Measurements from ENCODE around the gene RHOG.

The RHOG gene

DNA sequence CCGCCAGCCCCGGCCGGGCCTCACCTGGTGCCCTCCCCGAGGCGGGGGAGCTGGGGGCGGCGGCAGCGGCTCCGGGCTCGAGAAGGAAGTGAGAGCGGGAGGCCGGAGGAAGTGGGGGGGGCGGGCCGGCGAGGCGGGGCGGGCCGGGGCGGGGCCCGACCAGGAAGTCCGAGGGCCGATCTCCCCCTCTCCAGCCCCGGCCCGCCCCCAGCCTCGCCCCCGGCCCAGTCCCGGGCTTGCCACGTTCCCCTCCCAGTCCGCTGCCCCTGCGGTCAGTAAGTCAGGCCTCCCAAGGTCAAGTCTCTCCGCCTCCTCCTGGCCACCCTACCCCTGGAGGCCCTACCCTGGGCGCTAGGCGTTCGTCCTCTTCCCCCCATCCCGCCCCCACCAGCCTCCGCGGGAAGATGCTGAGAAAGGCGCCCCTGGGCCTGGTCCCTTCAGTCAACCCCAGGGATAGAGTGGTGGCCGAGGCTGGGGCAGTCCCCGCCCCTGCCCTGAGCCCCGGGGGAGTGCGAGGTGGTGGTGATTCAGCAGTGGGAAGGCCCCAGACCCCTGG lies at the start of gene RHOG:
Gene RHOG, minus strand, starts transcription at position 90 of the 556 bp plus-strand sequence. CDS start 12,821 bp downstream, outside the sequence.
- peak within 1 kb of the TSS; percentile 86 to 88 for H3K4me3 ChIP-seq (ENCODE audit: low read length in 2 of 2)
- H3K27ac ChIP-seq (ENCODE audit: low read depth in 2 of 2, low read length in 2 of 2), result peak within 1 kb of the TSS; percentile 96 to 98

DNA sequence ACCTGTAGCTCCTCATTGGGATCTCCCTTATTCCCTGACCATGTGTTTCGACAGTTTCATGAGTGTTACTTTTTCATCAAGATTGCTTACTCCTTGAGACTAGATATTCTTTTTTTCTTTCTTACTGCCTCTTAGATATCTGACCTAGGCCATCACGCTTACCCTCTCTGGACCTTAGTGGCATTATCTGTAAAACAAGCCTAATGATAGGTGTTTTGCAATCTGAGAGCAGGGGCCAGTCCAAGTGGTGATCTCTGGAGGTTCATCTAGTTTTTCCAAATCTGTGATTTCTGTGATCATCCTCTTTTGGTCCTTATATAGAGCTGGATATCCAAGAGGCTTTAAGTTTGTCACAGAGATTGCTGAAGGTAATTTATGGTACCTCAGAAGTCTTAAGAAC lies 49.3 kb upstream of the RHOG start:
- Histone ChIP-seq H3K4me3 (ENCODE audit: low read length in 2 of 2) (no peak overlapping the region), H3K9me3 (ENCODE audit: control insufficient read depth in 2 of 2, low read length in 2 of 2) (no peaks in the 10 kb centered on the region), H3K27ac (ENCODE audit: low read depth in 2 of 2, low read length in 2 of 2) (no peak overlapping the region), H3K36me3 (ENCODE audit: control insufficient read depth in 2 of 2, insufficient read depth in 2 of 2, low read length in 2 of 2) (no peaks in the 10 kb centered on the region), H3K9ac (ENCODE audit: low read depth in 1 of 2, low read length in 2 of 2) (no peak overlapping the region), H3K27me3 (ENCODE audit: control insufficient read depth in 2 of 2, insufficient read depth in 2 of 2, low read length in 2 of 2) (no peaks in the 10 kb centered on the region), H3K4me1 (ENCODE audit: control insufficient read depth in 2 of 2, insufficient read depth in 2 of 2, low read length in 2 of 2) (peaks cover 8% of the 10 kb centered on the region in 2 donors)

More for the DNA sequence above, at the start of gene RHOG:
- peak within 1 kb of the TSS; percentile 85 to 89 for H3K9ac ChIP-seq (ENCODE audit: low read depth in 1 of 2, low read length in 2 of 2)
- H3K9me3 ChIP-seq (ENCODE audit: control insufficient read depth in 2 of 2, low read length in 2 of 2), result no peaks in the 10 kb centered on the region
- no peaks in the 10 kb centered on the region for H3K36me3 ChIP-seq (ENCODE audit: control insufficient read depth in 2 of 2, insufficient read depth in 2 of 2, low read length in 2 of 2)
- no peaks in the 10 kb centered on the region for H3K27me3 ChIP-seq (ENCODE audit: control insufficient read depth in 2 of 2, insufficient read depth in 2 of 2, low read length in 2 of 2)
- H3K4me1 ChIP-seq (ENCODE audit: control insufficient read depth in 2 of 2, insufficient read depth in 2 of 2, low read length in 2 of 2), result peaks cover 21 to 35% of the 10 kb centered on the region in 2 donors

DNA sequence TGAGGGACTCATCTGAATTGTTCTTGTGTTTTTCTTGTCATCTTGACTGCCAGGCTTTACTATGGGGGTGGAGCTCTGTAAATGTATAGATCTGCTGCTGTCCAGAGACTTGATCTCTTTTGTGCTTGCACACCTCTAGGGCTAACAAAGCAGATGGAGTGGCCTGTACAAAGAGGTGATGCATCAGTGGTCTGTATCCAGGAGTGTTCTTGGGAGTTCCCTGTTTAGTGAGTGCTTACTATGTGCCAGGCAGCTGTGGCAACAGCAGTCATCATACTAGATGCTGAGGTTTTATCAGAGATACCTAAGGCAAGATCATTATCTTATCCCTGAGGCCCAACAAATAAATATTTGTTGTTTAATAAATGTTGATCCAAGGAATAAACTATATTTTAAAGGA lies 48.1 kb upstream of the RHOG start:
- Histone ChIP-seq H3K9me3 (ENCODE audit: control insufficient read depth in 2 of 2, low read length in 2 of 2) (no peaks in the 10 kb centered on the region), H3K27ac (ENCODE audit: low read depth in 2 of 2, low read length in 2 of 2) (no peak overlapping the region), H3K4me1 (ENCODE audit: control insufficient read depth in 2 of 2, insufficient read depth in 2 of 2, low read length in 2 of 2) (peaks cover 3 to 5% of the 10 kb centered on the region in 2 donors)

DNA sequence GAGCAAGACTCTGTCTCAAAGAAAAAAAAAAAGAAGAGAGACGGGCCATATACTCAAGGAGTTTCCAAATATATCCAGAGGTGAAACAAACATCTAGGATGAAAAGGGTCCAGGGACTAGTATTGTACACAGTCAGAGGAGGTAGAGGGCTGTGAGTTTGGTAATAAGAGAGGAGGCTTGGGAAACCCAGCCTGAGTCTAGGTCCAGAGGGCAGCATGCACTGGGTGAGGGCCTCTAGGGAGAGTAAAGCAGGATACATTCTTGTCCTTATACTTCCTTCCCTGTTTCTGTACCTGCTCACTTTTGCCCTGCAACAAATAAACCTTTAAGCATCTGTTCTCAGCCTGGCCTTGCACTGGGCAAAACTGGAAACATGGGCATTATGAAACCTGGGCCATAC lies 46.2 kb upstream of the RHOG start:
- Histone ChIP-seq H3K9me3 (ENCODE audit: control insufficient read depth in 2 of 2, low read length in 2 of 2) (no peaks in the 10 kb centered on the region), H3K9ac (ENCODE audit: low read depth in 1 of 2, low read length in 2 of 2) (no peak overlapping the region), H3K27ac (ENCODE audit: low read depth in 2 of 2, low read length in 2 of 2) (no peak overlapping the region), H3K27me3 (ENCODE audit: control insufficient read depth in 2 of 2, insufficient read depth in 2 of 2, low read length in 2 of 2) (no peaks in the 10 kb centered on the region), H3K36me3 (ENCODE audit: control insufficient read depth in 2 of 2, insufficient read depth in 2 of 2, low read length in 2 of 2) (no peaks in the 10 kb centered on the region), H3K4me1 (ENCODE audit: control insufficient read depth in 2 of 2, insufficient read depth in 2 of 2, low read length in 2 of 2) (peaks cover 2 to 3% of the 10 kb centered on the region in 2 donors), H3K4me3 (ENCODE audit: low read length in 2 of 2) (no peak overlapping the region)

More for the DNA sequence above, 48.1 kb upstream of the RHOG start:
- no peak overlapping the region for H3K9ac ChIP-seq (ENCODE audit: low read depth in 1 of 2, low read length in 2 of 2)
- H3K27me3 ChIP-seq (ENCODE audit: control insufficient read depth in 2 of 2, insufficient read depth in 2 of 2, low read length in 2 of 2), result no peaks in the 10 kb centered on the region
- H3K4me3 ChIP-seq (ENCODE audit: low read length in 2 of 2), result no peak overlapping the region
- no peaks in the 10 kb centered on the region for H3K36me3 ChIP-seq (ENCODE audit: control insufficient read depth in 2 of 2, insufficient read depth in 2 of 2, low read length in 2 of 2)

DNA sequence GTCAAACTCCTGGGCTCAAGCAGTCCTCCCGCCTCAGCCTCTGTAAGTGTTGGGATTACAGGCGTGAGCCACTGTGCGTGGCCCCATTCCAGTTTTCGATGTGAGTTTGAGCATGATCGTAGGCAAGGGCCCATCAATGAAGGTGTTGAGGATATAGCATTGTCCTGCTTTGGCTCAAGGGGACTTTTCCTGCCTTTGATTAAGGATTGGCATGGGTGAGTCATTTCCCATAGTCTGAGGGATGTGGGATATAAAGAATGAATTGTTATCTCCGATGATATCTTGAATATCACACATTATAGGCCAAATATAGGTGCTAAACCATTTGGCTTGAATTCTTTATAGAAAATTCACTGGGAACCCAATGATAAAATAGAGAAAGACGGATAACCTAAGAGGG lies 45.1 kb upstream of the RHOG start:
- Histone ChIP-seq H3K4me1 (ENCODE audit: control insufficient read depth in 2 of 2, insufficient read depth in 2 of 2, low read length in 2 of 2) (peaks cover 2 to 3% of the 10 kb centered on the region in 2 donors), H3K9ac (ENCODE audit: low read depth in 1 of 2, low read length in 2 of 2) (no peak overlapping the region), H3K27me3 (ENCODE audit: control insufficient read depth in 2 of 2, insufficient read depth in 2 of 2, low read length in 2 of 2) (no peaks in the 10 kb centered on the region)

DNA sequence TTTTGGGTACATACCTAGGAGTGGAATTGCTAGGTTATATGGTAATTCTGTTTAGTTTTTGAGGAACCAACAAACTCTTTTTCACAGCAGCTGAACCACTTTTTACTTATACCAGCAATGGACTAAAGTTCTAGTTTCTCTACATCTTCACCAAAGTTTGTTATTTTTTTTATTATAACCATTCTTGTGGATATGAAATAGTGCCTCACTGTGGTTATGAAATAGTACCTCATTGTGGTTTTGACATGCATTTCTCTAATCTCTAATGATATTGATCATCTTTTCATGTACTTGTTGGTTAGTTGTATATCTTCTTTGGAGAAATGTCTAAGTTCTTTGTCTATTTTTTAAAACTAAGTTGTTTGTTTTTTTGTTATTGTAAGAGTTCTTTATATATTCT lies 41.9 kb upstream of the RHOG start:
- Histone ChIP-seq H3K9me3 (ENCODE audit: control insufficient read depth in 2 of 2, low read length in 2 of 2) (no peaks in the 10 kb centered on the region), H3K4me3 (ENCODE audit: low read length in 2 of 2) (no peak overlapping the region), H3K9ac (ENCODE audit: low read depth in 1 of 2, low read length in 2 of 2) (no peak overlapping the region), H3K36me3 (ENCODE audit: control insufficient read depth in 2 of 2, insufficient read depth in 2 of 2, low read length in 2 of 2) (no peaks in the 10 kb centered on the region), H3K27me3 (ENCODE audit: control insufficient read depth in 2 of 2, insufficient read depth in 2 of 2, low read length in 2 of 2) (no peaks in the 10 kb centered on the region), H3K4me1 (ENCODE audit: control insufficient read depth in 2 of 2, insufficient read depth in 2 of 2, low read length in 2 of 2) (peaks cover 23 to 27% of the 10 kb centered on the region in 2 donors), H3K27ac (ENCODE audit: low read depth in 2 of 2, low read length in 2 of 2) (no peak overlapping the region)

More for the DNA sequence above, 45.1 kb upstream of the RHOG start:
- H3K36me3 ChIP-seq (ENCODE audit: control insufficient read depth in 2 of 2, insufficient read depth in 2 of 2, low read length in 2 of 2), result no peaks in the 10 kb centered on the region
- H3K4me3 ChIP-seq (ENCODE audit: low read length in 2 of 2), result no peak overlapping the region
- no peaks in the 10 kb centered on the region for H3K9me3 ChIP-seq (ENCODE audit: control insufficient read depth in 2 of 2, low read length in 2 of 2)
- H3K27ac ChIP-seq (ENCODE audit: low read depth in 2 of 2, low read length in 2 of 2), result no peak overlapping the region

DNA sequence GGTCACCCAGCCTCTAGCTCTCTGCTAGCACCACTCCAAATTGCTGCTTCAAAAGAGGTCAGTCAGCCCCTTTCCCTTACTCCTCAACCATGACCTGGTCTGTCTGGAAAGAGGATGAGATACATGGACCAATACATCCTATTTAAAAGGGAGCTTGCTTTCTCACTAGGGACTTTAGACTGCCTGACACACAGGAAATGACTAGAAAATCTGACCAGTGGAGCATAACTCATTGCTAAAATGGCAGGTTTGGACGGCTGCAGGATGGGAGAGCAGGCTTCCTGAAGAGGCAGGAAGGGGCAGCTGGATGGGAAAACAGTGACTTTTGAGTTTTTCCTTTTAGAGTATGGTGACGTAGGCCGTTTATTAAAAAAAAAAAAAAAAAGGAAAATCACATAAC lies 40.0 kb upstream of the RHOG start:
- Histone ChIP-seq H3K36me3 (ENCODE audit: control insufficient read depth in 2 of 2, insufficient read depth in 2 of 2, low read length in 2 of 2) (no peaks in the 10 kb centered on the region), H3K9me3 (ENCODE audit: control insufficient read depth in 2 of 2, low read length in 2 of 2) (no peaks in the 10 kb centered on the region), H3K4me1 (ENCODE audit: control insufficient read depth in 2 of 2, insufficient read depth in 2 of 2, low read length in 2 of 2) (peaks cover 25 to 30% of the 10 kb centered on the region in 2 donors), H3K27me3 (ENCODE audit: control insufficient read depth in 2 of 2, insufficient read depth in 2 of 2, low read length in 2 of 2) (no peaks in the 10 kb centered on the region), H3K9ac (ENCODE audit: low read depth in 1 of 2, low read length in 2 of 2) (no peak overlapping the region), H3K4me3 (ENCODE audit: low read length in 2 of 2) (peak overlapping the region in 1 of 2 donors; percentile 7), H3K27ac (ENCODE audit: low read depth in 2 of 2, low read length in 2 of 2) (no peak overlapping the region)

DNA sequence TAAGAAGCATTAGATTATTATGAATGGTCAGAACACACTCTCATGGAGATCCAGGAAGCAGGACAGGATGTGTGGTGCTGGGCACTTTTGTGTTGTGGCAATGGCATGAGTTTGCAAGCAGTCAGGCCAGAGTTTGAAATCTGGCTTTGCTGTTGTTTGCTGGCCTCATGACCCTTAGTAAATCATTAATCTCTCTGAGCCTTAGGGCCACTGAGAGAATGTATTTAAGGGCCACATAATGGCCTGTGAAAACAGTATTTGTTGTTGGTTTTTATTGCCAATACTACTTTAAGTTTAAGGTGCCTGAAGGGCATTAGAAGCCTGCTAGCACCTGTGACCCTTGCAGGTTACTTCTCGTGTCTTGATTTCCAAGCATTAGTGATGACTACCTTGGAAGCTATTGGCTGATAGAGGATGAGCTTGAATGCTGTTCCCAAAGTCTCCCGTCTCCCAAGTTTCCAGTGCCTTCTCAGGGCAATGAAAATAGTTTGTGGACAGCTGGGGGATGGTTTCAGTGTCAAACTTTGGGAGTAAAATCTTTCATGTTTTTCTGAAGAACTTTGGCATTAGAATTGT lies 39.3 kb upstream of the RHOG start:
- Histone ChIP-seq H3K9ac (ENCODE audit: low read depth in 1 of 2, low read length in 2 of 2) (peak overlapping the region in 1 of 2 donors; percentile 15), H3K36me3 (ENCODE audit: control insufficient read depth in 2 of 2, insufficient read depth in 2 of 2, low read length in 2 of 2) (no peaks in the 10 kb centered on the region)

DNA sequence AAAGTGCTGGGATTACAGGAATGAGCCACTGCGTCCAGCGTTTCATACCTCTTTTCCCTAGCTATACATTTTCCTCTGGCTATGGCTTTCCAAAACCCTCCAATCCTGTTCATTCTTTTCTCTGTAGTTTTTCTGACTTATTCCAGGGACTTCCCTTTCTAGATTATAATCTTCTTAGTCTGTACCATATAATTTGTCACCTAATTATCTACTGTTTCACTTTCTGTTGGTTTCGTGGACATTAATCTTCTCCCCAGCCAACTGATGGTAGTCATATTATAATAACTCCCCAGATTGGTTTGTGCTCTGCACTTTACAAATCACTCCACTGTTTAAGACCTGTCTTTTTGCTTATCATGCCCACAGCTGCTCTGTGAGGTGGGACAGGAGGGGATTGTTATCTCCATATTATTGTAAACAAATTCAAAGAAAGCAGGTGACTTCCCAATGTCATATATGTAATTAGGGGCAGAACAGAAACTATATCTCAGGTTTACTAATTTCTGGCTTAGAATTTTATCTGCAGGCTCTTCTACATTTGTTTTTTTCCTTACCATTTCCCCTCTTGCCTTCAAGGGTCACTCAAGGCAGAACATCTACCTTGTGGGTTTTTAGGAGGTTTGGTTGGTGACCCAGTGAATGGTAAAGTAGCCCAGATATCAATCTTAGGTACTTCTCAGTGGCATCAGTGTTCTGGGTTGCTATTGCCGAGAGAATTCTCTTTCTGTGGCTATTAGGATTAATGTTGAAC lies 38.6 kb upstream of the RHOG start:
- H3K36me3 ChIP-seq (ENCODE audit: control insufficient read depth in 2 of 2, insufficient read depth in 2 of 2, low read length in 2 of 2), result no peaks in the 10 kb centered on the region
- no peaks in the 10 kb centered on the region for H3K27me3 ChIP-seq (ENCODE audit: control insufficient read depth in 2 of 2, insufficient read depth in 2 of 2, low read length in 2 of 2)
- no peak overlapping the region for H3K4me3 ChIP-seq (ENCODE audit: low read length in 2 of 2)
- H3K9ac ChIP-seq (ENCODE audit: low read depth in 1 of 2, low read length in 2 of 2), result peak overlapping the region in 1 of 2 donors; percentile 15
- H3K4me1 ChIP-seq (ENCODE audit: control insufficient read depth in 2 of 2, insufficient read depth in 2 of 2, low read length in 2 of 2), result peaks cover 25 to 28% of the 10 kb centered on the region in 2 donors
- H3K9me3 ChIP-seq (ENCODE audit: control insufficient read depth in 2 of 2, low read length in 2 of 2), result no peaks in the 10 kb centered on the region
- H3K27ac ChIP-seq (ENCODE audit: low read depth in 2 of 2, low read length in 2 of 2), result peak overlapping the region in 1 of 2 donors; percentile 28

More for the DNA sequence above, 39.3 kb upstream of the RHOG start:
- no peak overlapping the region for H3K4me3 ChIP-seq (ENCODE audit: low read length in 2 of 2)
- no peaks in the 10 kb centered on the region for H3K27me3 ChIP-seq (ENCODE audit: control insufficient read depth in 2 of 2, insufficient read depth in 2 of 2, low read length in 2 of 2)
- peak overlapping the region in 1 of 2 donors; percentile 28 for H3K27ac ChIP-seq (ENCODE audit: low read depth in 2 of 2, low read length in 2 of 2)
- H3K9me3 ChIP-seq (ENCODE audit: control insufficient read depth in 2 of 2, low read length in 2 of 2), result no peaks in the 10 kb centered on the region
- H3K4me1 ChIP-seq (ENCODE audit: control insufficient read depth in 2 of 2, insufficient read depth in 2 of 2, low read length in 2 of 2), result peaks cover 25 to 28% of the 10 kb centered on the region in 2 donors

DNA sequence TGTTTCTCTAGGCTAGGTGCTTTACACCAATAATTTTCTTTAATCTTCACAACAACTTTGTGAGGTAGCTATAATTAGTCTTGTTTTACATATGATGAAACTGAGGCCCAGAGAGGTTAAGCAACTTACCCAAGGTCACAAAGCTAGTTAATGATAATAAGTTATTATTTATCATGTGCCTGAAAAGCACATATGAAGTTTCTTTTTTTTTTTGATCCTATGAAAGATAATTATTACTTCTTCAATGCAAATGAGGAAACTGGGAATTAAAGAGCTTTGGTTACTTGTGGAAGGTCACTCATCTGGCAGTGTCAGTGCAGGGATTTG lies 37.5 kb upstream of the RHOG start:
- Histone ChIP-seq H3K9ac (ENCODE audit: low read depth in 1 of 2, low read length in 2 of 2) (peak overlapping the region in 1 of 2 donors; percentile 14), H3K4me3 (ENCODE audit: low read length in 2 of 2) (no peak overlapping the region), H3K27ac (ENCODE audit: low read depth in 2 of 2, low read length in 2 of 2) (peak overlapping the region in 1 of 2 donors; percentile 48), H3K9me3 (ENCODE audit: control insufficient read depth in 2 of 2, low read length in 2 of 2) (no peaks in the 10 kb centered on the region), H3K36me3 (ENCODE audit: control insufficient read depth in 2 of 2, insufficient read depth in 2 of 2, low read length in 2 of 2) (no peaks in the 10 kb centered on the region), H3K27me3 (ENCODE audit: control insufficient read depth in 2 of 2, insufficient read depth in 2 of 2, low read length in 2 of 2) (no peaks in the 10 kb centered on the region), H3K4me1 (ENCODE audit: control insufficient read depth in 2 of 2, insufficient read depth in 2 of 2, low read length in 2 of 2) (peaks cover 25 to 28% of the 10 kb centered on the region in 2 donors)

Data from mucosa of rectum (tissue), 2 donors.